HG03354 (cell line): Measurements from ENCODE around the gene MT1G.
A peak's percentile ranks its signal among the peaks of the same experiment; 100 is the strongest.
"Not testable (repeated sequence)": the region's sequence is repeated elsewhere in the genome, so short reads cannot be mapped to it uniquely, and the experiment has no call there.

ENCODE experiments used
- ATAC-seq: cut with Tn5 transposase; IDR thresholded peaks from one replicate; pipeline ENCODE4 v1.9.1; 2021; ENCODE audit warnings: mild to moderate bottlenecking; ENCODE audit not compliant: unreplicated experiment, poor library complexity, severe bottlenecking

Gene MT1G

GRCh38 chr16:56686758-56687157, 18.9 kb upstream of the MT1G start:
- ATAC-seq = no peak

DNA sequence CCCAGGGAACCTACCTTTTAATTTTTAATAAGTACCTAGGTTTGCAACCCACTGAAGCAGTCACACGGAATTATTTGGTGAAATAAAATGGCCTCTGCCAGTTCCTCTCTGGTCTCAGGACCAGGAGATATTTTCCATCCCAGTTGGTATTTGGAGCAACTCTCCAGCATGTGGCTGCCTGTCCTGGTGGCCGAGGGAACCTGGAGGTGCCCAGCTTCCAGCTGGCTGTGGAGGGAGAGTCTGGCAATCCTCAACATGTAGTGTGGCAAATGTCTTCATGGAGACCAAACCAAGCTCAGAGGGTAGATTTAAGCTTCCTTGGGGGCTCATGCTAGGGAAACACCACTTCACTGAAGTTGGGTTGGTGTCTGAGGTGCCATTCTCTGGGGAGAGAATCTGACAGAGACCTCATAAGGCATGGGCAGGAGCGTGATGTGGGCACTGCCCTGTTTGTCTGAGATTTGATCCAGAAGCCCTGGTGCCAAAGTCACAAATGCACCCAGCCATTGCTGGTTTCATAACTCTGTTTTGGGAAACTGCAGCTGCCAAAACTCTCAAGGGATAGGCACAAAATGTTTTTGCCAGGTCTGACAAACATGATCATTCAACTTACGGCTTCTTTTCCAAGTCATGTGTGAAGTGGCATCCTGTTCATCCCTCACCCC, 17.2 kb upstream of the MT1G start:
- ATAC-seq = no peak

GRCh38 chr16:56684256-56684925, 16.5 kb upstream of the MT1G start:
- ATAC-seq = no peak

GRCh38 chr16:56683424-56684172, 15.7 kb upstream of the MT1G start:
- ATAC-seq = no peak

DNA sequence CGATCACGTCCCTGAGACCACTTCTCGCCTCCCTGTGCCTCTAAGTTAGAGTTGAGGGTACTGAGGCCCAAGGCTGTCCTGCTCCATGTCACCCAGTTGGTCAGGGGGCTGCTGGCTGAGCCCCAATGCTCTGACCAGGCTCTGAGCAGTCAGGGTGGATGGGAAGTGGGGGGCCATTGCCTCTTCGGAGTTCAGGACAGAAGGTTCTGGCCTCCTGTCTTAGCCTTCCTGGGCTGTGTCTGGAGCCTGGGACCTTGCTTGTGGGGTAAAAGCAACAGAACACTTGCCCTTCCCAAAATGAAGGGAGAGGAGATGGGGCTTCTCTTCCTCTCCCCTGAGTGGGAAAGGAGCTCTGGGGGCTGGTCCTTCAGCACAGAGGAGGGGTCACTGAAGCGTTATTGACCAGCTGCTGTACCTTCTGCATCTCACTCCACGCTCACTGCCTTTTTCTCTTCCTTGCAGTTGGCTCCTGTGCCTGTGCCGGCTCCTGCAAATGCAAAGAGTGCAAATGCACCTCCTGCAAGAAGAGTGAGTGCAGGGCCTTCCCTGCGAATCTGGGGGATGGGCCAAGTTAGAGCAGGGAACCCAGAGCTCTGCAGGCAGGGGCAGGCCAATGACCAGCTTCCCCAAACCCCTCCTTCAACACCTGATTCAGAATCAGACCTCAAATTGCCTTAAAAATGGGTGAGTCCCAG, 15.0 kb upstream of the MT1G start:
- ATAC-seq = peak; percentile 3

DNA sequence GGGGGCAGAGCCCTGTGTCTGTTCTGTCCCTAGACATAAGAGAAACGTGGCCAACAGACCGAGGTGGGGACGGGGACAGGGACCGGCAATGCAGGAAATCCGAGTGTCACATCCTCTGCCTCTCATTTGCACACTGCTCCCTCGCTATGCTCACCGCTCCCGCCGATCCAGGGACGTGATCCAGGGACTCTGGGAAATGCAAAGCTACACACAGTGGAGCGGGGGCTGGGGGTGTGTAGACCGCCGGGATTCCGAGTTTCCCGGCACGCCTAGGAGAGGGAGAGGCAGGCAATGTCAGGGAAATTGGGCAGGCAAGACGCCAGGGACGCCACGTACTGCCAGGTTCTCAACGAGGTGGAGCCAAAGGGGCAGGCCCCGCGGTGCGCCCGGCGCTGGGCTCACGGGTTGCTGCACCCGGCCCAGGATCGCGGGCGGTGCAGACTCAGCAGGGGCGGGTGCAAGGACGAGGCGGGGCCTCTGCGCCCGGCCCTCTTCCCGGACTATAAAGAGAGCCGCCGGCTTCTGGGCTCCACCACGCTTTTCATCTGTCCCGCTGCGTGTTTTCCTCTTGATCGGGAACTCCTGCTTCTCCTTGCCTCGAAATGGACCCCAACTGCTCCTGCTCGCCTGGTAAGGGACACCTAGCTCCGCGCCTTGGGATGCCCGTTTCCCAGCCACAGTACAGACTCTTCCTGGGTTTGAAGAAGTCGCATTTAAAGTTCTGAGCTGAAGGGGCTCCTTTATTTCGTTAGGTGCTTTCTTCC, 14.3 kb upstream of the MT1G start, which contains the start of gene MT1X:
TSS of gene MT1X (plus strand) at position 532 of the 764 bp plus-strand sequence. CDS start at position 603, 71 bp downstream.
- peak; percentile 99 for ATAC-seq

- ATAC-seq = no peak
Measured at GRCh38 chr16:56679818-56680217, 12.0 kb upstream of the MT1G start.

DNA sequence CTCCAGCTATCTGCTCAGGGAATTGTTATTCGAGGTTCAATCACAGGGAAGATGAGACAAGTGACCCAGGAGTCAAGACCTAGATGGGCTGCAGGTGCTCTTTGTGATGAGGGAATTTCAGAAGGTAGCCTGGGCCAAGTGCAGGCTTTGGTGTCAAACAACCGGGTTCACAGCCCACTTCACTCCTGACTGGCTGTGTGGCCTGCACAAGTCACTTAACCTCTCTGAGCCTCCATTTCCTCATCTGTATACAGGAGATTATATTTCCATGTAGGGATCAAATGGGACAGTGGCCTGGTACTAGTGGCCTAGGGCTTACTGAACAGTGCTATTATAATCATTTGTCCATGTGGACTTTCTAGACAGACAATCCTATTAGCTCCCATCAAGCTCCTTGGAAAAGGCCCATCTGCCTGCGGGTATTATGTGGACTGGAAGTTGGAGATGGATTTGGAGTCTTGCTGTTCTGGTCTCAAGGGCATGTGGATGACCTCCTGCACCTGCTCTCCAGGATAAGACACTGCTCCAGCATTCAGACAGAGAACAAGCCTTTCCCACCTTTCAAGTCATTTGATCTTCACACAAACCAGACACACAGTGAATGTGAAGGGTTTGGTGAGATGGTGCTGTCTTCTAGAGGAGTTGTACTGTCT, 11.3 kb upstream of the MT1G start:
- no peak for ATAC-seq

DNA sequence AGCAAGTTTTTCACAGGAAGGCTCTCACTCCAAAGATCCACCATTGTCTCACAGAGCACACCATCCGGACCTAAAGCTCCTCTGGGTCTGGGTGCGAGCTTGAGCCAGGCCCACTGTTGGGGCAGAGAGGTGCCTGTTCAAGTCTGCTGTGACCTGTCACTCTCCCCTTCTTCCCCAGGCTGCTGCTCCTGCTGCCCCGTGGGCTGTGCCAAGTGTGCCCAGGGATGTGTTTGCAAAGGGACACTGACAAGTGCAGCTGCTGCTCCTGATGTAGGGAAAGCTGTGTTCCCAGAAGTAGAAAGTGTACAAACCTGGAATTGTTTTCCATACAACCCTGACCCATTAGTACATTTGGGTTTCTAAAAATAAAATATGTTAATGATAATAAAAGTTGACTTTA, 9.6 kb upstream of the MT1G start:
- ATAC-seq = no peak

- ATAC-seq = no peak
Measured at GRCh38 chr16:56675685-56676210, 7.9 kb upstream of the MT1G start.

GRCh38 chr16:56674570-56674969, 6.7 kb upstream of the MT1G start:
- not testable (repeated sequence) for ATAC-seq

GRCh38 chr16:56673921-56674320, 6.1 kb upstream of the MT1G start:
- no peak for ATAC-seq

DNA sequence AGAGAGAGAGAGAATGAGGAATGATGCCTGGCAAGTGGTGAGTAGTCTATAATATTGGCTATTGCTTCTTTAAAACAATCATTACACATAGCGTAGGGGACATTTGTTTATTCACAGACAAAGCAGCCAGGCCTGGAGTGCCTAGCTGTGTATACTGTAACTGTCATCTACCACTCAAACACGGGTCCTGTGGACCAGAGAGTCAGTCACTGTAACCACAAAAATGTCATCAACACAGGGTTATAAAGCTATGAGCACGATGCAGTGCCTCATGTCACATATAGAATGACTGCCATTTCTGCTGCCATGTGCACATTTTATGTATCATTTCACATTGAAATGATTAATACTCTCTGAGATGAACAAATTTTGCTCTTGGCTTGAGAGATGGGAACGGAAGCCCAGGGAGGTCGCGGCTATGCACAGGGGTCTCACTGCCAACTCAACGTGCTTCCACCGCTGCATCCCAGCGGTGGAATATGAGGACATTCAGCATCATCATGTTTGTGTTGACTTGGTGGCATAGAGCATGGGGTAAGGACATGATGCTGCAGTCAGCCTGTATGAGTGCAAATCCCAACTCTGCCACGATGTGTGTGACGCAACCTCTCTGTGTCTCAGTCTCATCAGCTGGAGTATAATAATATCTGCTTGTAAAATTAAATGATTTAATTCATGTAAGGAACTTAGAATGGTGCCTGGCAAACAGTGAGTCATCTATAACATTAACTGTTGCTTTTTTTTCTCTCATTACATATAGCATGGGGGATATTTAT, 5.1 kb upstream of the MT1G start:
- no peak for ATAC-seq

- not testable (repeated sequence) for ATAC-seq
Measured at GRCh38 chr16:56672171-56672570, 4.3 kb upstream of the MT1G start.

GRCh38 chr16:56671691-56672090, 3.8 kb upstream of the MT1G start:
- ATAC-seq = not testable (repeated sequence)

GRCh38 chr16:56670620-56670934, 2.7 kb upstream of the MT1G start:
- no peak for ATAC-seq

GRCh38 chr16:56669840-56670619, 2.2 kb upstream of the MT1G start:
- no peak for ATAC-seq
